DMS153 treated with DMSO at 0.1 percent for 48 hours (cell line): ENCODE data around the gene NOP53.
"Not testable (repeated sequence)": the region's sequence is repeated elsewhere in the genome, so short reads cannot be mapped to it uniquely, and the experiment has no call there.

Experiments used
- DNase-seq: peaks from one replicate; lab custom pipeline; 2025; ENCODE audit not compliant: unreplicated experiment; lab: John Stamatoyannopoulos, UW

The NOP53 gene

GRCh38 chr19:47745010-47745901 lies at the start of gene NOP53:
NOP53 (plus strand) TSS chr19:47745546; CDS start chr19:47745560, 14 bp downstream.
- DNase-seq = peak; percentile 89

GRCh38 chr19:47696635-47697034 lies 48.7 kb upstream of the NOP53 start:
- DNase-seq = no peak

- DNase-seq = peak; percentile 67
Measured at GRCh38 chr19:47697863-47698609, 47.3 kb upstream of the NOP53 start.

GRCh38 chr19:47698631-47699359 lies 46.6 kb upstream of the NOP53 start:
- DNase-seq = no peak

- DNase-seq = no peak
Measured at GRCh38 chr19:47699360-47699917, 45.9 kb upstream of the NOP53 start.

GRCh38 chr19:47700934-47701716 lies 44.2 kb upstream of the NOP53 start:
- DNase-seq = no peak

GRCh38 chr19:47701717-47702552 lies 43.4 kb upstream of the NOP53 start:
- no peak for DNase-seq

- DNase-seq = no peak
Measured at GRCh38 chr19:47702671-47703070, 42.7 kb upstream of the NOP53 start.

- DNase-seq = no peak
Measured at GRCh38 chr19:47703301-47703700, 42.0 kb upstream of the NOP53 start.

- DNase-seq = no peak
Measured at GRCh38 chr19:47704024-47704423, 41.3 kb upstream of the NOP53 start.

GRCh38 chr19:47704656-47705055 lies 40.7 kb upstream of the NOP53 start:
- no peak for DNase-seq

- DNase-seq = no peak
Measured at GRCh38 chr19:47707135-47707925, 38.0 kb upstream of the NOP53 start.

- DNase-seq = no peak
Measured at GRCh38 chr19:47711652-47712242, 33.6 kb upstream of the NOP53 start.

GRCh38 chr19:47713046-47714021 lies 32.0 kb upstream of the NOP53 start, which contains the start of gene EHD2:
EHD2 (plus strand) TSS chr19:47713422; CDS start chr19:47716613, 3,191 bp downstream.
- no peak for DNase-seq

- DNase-seq = no peak
Measured at GRCh38 chr19:47714339-47714738, 31.0 kb upstream of the NOP53 start.

- DNase-seq = not testable (repeated sequence)
Measured at GRCh38 chr19:47714855-47715254, 30.5 kb upstream of the NOP53 start.
